CD4-positive, alpha-beta T cell treated with Interleukin-12 subunit alpha and Interleukin-12 subunit beta, for 1 hour (primary cell): Measurements from ENCODE around the gene TRIM33.
"Not testable (repeated sequence)": the region's sequence is repeated elsewhere in the genome, so short reads cannot be mapped to it uniquely, and the experiment has no call there.

ENCODE experiments used
- DNase-seq: peaks from one replicate; pipeline ENCODE4 v3.0.0-alpha.2; 2020

Gene TRIM33

GRCh38 chr1:114390960-114391359 lies 120.0 kb downstream of the TRIM33 start:
- no peak for DNase-seq

- DNase-seq, result no peak
Measured at GRCh38 chr1:114390361-114390760, 120.6 kb downstream of the TRIM33 start.

- DNase-seq, result no peak
Measured at GRCh38 chr1:114388432-114389003, 122.5 kb downstream of the TRIM33 start.

GRCh38 chr1:114387585-114387984 lies 123.4 kb downstream of the TRIM33 start:
- DNase-seq, result not testable (repeated sequence)

GRCh38 chr1:114387010-114387360 lies 124.0 kb downstream of the TRIM33 start:
- DNase-seq, result no peak

- DNase-seq, result no peak
Measured at GRCh38 chr1:114386129-114387009, 124.6 kb downstream of the TRIM33 start.

- DNase-seq, result no peak
Measured at GRCh38 chr1:114384922-114385321, 126.1 kb downstream of the TRIM33 start.

- no peak for DNase-seq
Measured at GRCh38 chr1:114379987-114380386, 131.0 kb downstream of the TRIM33 start.

- DNase-seq, result no peak
Measured at GRCh38 chr1:114379358-114379757, 131.6 kb downstream of the TRIM33 start.

GRCh38 chr1:114377356-114377755 lies 133.6 kb downstream of the TRIM33 start:
- no peak for DNase-seq

GRCh38 chr1:114369930-114370329 lies 141.1 kb downstream of the TRIM33 start:
- no peak for DNase-seq

- DNase-seq, result not testable (repeated sequence)
Measured at GRCh38 chr1:114369266-114369919, 141.6 kb downstream of the TRIM33 start.

- DNase-seq, result no peak
Measured at GRCh38 chr1:114368560-114369255, 142.3 kb downstream of the TRIM33 start.

GRCh38 chr1:114367810-114368209 lies 143.2 kb downstream of the TRIM33 start:
- DNase-seq, result no peak

GRCh38 chr1:114363230-114363629 lies 147.8 kb downstream of the TRIM33 start:
- not testable (repeated sequence) for DNase-seq

GRCh38 chr1:114359791-114360190 lies 151.2 kb downstream of the TRIM33 start:
- DNase-seq, result no peak

GRCh38 chr1:114355240-114355639 lies 155.8 kb downstream of the TRIM33 start:
- DNase-seq, result no peak

- no peak for DNase-seq
Measured at GRCh38 chr1:114353262-114353661, 157.7 kb downstream of the TRIM33 start.

- no peak for DNase-seq
Measured at GRCh38 chr1:114352797-114353196, 158.2 kb downstream of the TRIM33 start.

- DNase-seq, result no peak
Measured at GRCh38 chr1:114350731-114351445, 160.1 kb downstream of the TRIM33 start.

GRCh38 chr1:114349891-114350605 lies 161.0 kb downstream of the TRIM33 start:
- no peak for DNase-seq
